Pancreas (tissue), 10 donors: Measurements from ENCODE around the gene CD99L2. TPM values are rescaled to one million over a fixed set of nuclear protein-coding genes. Genes with fewer than 3 reads are reported as not detected.
"Not testable (repeated sequence)": the region's sequence is repeated elsewhere in the genome, so short reads cannot be mapped to it uniquely, and the experiment has no call there.

Experiments
- ATAC-seq, 4 donors: fragments of 200-7000 bp; cut with Tn5 transposase; one replicate each; pipeline versions ENCODE4 v1.8.0 to v1.9.1; 2020; ENCODE audit warnings: mild to moderate bottlenecking in 4 of 4, moderate library complexity in 4 of 4
- DNase-seq, 6 donors: peaks; one replicate each; pipeline ENCODE4 v3.0.0-alpha.2; 2020
- FAIRE-seq: peaks from 2 replicates; lab custom pipeline; 2012; peaks lifted over from hg19 to GRCh38; lab: Jason Lieb, UNC
- H3K27ac ChIP-seq, 4 donors: fragments of 200-600 bp; sonication (generic); 1 replicate in 3 of 4; 2 replicates in 1 of 4; pipeline versions ENCODE4 v1.5.0 to v1.8.0; 2020
- H3K27me3 ChIP-seq, 4 donors: fragments of 200-600 bp; one replicate each; pipeline ENCODE4 v1.8.0; 2021
- H3K36me3 ChIP-seq, 3 donors: fragments of 200-600 bp; sonication (generic) in 1 of 3; one replicate each; pipeline versions ENCODE4 v1.5.0 to v1.8.0; 2020 to 2021
- H3K4me1 ChIP-seq, 3 donors: fragments of 200-600 bp; one replicate each; pipeline ENCODE4 v1.8.0; 2021
- H3K4me3 ChIP-seq, 4 donors: fragments of 200-600 bp; sonication (generic) in 2 of 4; one replicate each; pipeline versions ENCODE4 v1.5.0 to v1.8.0; 2020 to 2021
- H3K9me3 ChIP-seq, 4 donors: fragments of 200-600 bp; one replicate each; pipeline ENCODE4 v1.8.0; 2021
- CTCF ChIP-seq, 4 donors: fragments of 200-600 bp; sonication (generic) in 3 of 4; IDR thresholded peaks; one replicate each; pipeline versions ENCODE4 v1.5.0 to v1.8.0; 2021; ENCODE audit warnings: antibody characterized with exemption in 4 of 4
- WGBS, 2 donors: extraction: QIAGEN DNeasy Blood & Tissue Kit; methylation state at CpG; one replicate each; pipeline ENCODE4 v1.1.7; 2013; 5-methylcytosine and 5-hydroxymethylcytosine counted together
- intact Hi-C, 3 donors: fragments of 100-400 bp; cut with DNase I; formaldehyde crosslinking; loops; one replicate each; pipeline versions ENCODE4 v1.11.1 to v1.14.2; 2022
- polyA plus RNA-seq, 2 donors: library from polyadenylated mRNA; stranded (reverse); fragments of 200-250 nt; gene quantifications; one replicate each; pipeline ENCODE4 v1.2.3, GENCODE V29; 2013
- total RNA-seq, 6 donors: library from RNA; stranded (reverse); fragmentation: NEBNext Ultra II Directional in 4 of 6; extraction: Animal tissue kit (Norgen Biotek cat#: 25700) in 4 of 6; gene quantifications; one replicate each; pipeline versions ENCODE4 v1.2.1 to v1.2.4, GENCODE V29; 2021 to 2023
- donor health status: healthy with polysubstance abuse.
- donor health status: DM: no; HTN: no; CAD: no; lungs with moderate emphysema.
- donor health status: DM: no; HTN: no; CAD: no.
- donor health status: control.
- donor health status: control.
- donor health status: Bipolar disorder and iron deficiency.
- donor health status: DM: yes; HTN: yes; CAD: no.
- donor health status: DM: no; HTN: no; CAD: no.
- donor health status: DM: no; HTN: no; CAD: no.
- donor health status: DM: yes; HTN: yes; CAD: no.

CD99L2 gene
- total and polyA plus RNA-seq, 8 donors = 10.4 to 25.1 (median 16.2) TPM

- DNase-seq (no peak), FAIRE-seq (no peak), ATAC-seq (no peak)
- intact Hi-C loops = no loop called here
- TF ChIP-seq CTCF (IDR thresholded peaks at IDR 0.05) = no peak
- Histone ChIP-seq H3K4me1 (no peaks in the 10 kb centered on the region), H3K4me3 (no peak overlapping the region), H3K9me3 (no peaks in the 10 kb centered on the region), H3K36me3 (no peaks in the 10 kb centered on the region), H3K27ac (no peak overlapping the region), H3K27me3 (no peaks in the 10 kb centered on the region)
- 52 to 89% methylated on average over 5 of the region's 5 CpGs for WGBS, 2 donors
These were observed 69.7 kb downstream of the CD99L2 start for GRCh38 chrX:150828785-150829184.

GRCh38 chrX:150824352-150824751 lies 74.1 kb downstream of the CD99L2 start:
- H3K9me3 ChIP-seq, H3K27ac ChIP-seq, DNase-seq, H3K27me3 ChIP-seq, H3K36me3 ChIP-seq, intact Hi-C loops, ATAC-seq, H3K4me1 ChIP-seq, H3K4me3 ChIP-seq, FAIRE-seq: not testable (repeated sequence)

GRCh38 chrX:150823826-150824225 lies 74.6 kb downstream of the CD99L2 start:
- H3K36me3 ChIP-seq, H3K27ac ChIP-seq, H3K27me3 ChIP-seq, H3K4me3 ChIP-seq, intact Hi-C loops, FAIRE-seq, ATAC-seq, DNase-seq, H3K9me3 ChIP-seq, H3K4me1 ChIP-seq: not testable (repeated sequence)
- 82 to 95% methylated on average over 1 of the region's 1 CpG for WGBS, 2 donors

- FAIRE-seq = no peak
- intact Hi-C loops = no loop called here
- DNase-seq = no peak
- no peak overlapping the region for H3K4me3 ChIP-seq
- ATAC-seq = no peak
- no peak overlapping the region for H3K27ac ChIP-seq
- no peaks in the 10 kb centered on the region for H3K27me3 ChIP-seq
- H3K4me1 ChIP-seq = no peaks in the 10 kb centered on the region
- H3K9me3 ChIP-seq = no peaks in the 10 kb centered on the region
- WGBS, 2 donors = 83 to 95% methylated on average over 2 of the region's 2 CpGs
- TF ChIP-seq CTCF (IDR thresholded peaks at IDR 0.05) = no peak
- no peaks in the 10 kb centered on the region for H3K36me3 ChIP-seq
These were observed 76.5 kb downstream of the CD99L2 start for GRCh38 chrX:150821971-150822370.

- no peaks in the 10 kb centered on the region for H3K4me1 ChIP-seq
- FAIRE-seq (no peak), ATAC-seq (no peak), DNase-seq (no peak)
- no peak overlapping the region for H3K27ac ChIP-seq
- H3K9me3 ChIP-seq = no peaks in the 10 kb centered on the region
- H3K27me3 ChIP-seq = no peaks in the 10 kb centered on the region
- intact Hi-C loops = no loop called here
- TF ChIP-seq CTCF (IDR thresholded peaks at IDR 0.05) = no peak
- WGBS, 2 donors = 67 to 95% methylated on average over 5 of the region's 5 CpGs
- H3K36me3 ChIP-seq = no peaks in the 10 kb centered on the region
- H3K4me3 ChIP-seq = no peak overlapping the region
These were observed 84.5 kb downstream of the CD99L2 start for GRCh38 chrX:150813922-150814321.

- no peak for TF ChIP-seq CTCF (IDR thresholded peaks at IDR 0.05)
- no peak overlapping the region for H3K4me3 ChIP-seq
- H3K27me3 ChIP-seq = no peaks in the 10 kb centered on the region
- intact Hi-C loops = no loop called here
- WGBS, 2 donors = 20 to 43% methylated on average over 1 of the region's 1 CpG
- no peaks in the 10 kb centered on the region for H3K9me3 ChIP-seq
- ATAC-seq (no peak), FAIRE-seq (no peak), DNase-seq (no peak)
- H3K4me1 ChIP-seq = no peaks in the 10 kb centered on the region
- H3K27ac ChIP-seq = no peak overlapping the region
- no peaks in the 10 kb centered on the region for H3K36me3 ChIP-seq
These were observed 91.6 kb downstream of the CD99L2 start for GRCh38 chrX:150806827-150807226.
